HCT116 (cell line): ENCODE measurements around the gene SRI. TPM values are rescaled to one million over a fixed set of nuclear protein-coding genes. Genes with fewer than 3 reads are reported as not detected.

ENCODE experiments used
- ATAC-seq: fragments of 200-7000 bp; cut with Tn5 transposase; 2 replicates; pipeline ENCODE4 v1.9.1; 2020; ENCODE audit warnings: mild to moderate bottlenecking, moderate library complexity
- BruUV-seq: library from RNA; stranded (reverse); fragments of 400-500 nt; replicated peaks from 2 replicates; lab custom pipeline; 2021; lab: Mats Ljungman, UMichigan
- CTCF ChIA-PET: fragments of 300-600 bp; sonication (Branson Sonifier 250); formaldehyde crosslinking; loops from one replicate; lab custom pipeline; 2021; ENCODE audit warnings: antibody characterized with exemption; lab: Charles Lee
- POLR2A ChIA-PET: fragments of 300-600, 350-600 bp; sonication (Branson Sonifier 250); formaldehyde crosslinking; loops from one replicate; lab custom pipeline; 2021; ENCODE audit warnings: antibody characterized with exemption; lab: Charles Lee
- RAD21 ChIA-PET, 2 experiments: fragments of 300-600 bp; sonication (Branson Sonifier 250); formaldehyde crosslinking; loops; one replicate each; lab custom pipeline; 2023; ENCODE audit warnings: low total read pairs in 2 of 2; ENCODE audit not compliant: uncharacterized antibody in 2 of 2, unreplicated experiment in 2 of 2, low non-redundant PET in 1 of 2; lab: Charles Lee
- DNase-seq: peaks from one replicate; pipeline ENCODE4 v3.0.0-alpha.2; 2010; ENCODE audit warnings: low read depth, low spot score
- H2AFZ ChIP-seq: fragments of 200-600 bp; shearing (Covaris generic), sonication (generic); 2 replicates; pipeline ENCODE4 v1.6.1; 2017; ENCODE audit warnings: low read depth, mixed run types, mixed read lengths, antibody characterized with exemption, low read length; ENCODE audit not compliant: poor library complexity, severe bottlenecking
- H3K27ac ChIP-seq: 2 replicates; pipeline ENCODE4 v1.5.1; 2012; ENCODE audit warnings: low read depth, low read length
- H3K27me3 ChIP-seq: fragments of 200-600 bp; sonication (generic); 2 replicates; pipeline ENCODE4 v1.6.1; 2016; ENCODE audit warnings: mixed run types, low read length, mixed read lengths; ENCODE audit not compliant: insufficient read depth
- H3K36me3 ChIP-seq, 2 experiments: fragments of 200-500 bp in 1 of 2; fragments of 200-600 bp in 1 of 2; sonication (Bioruptor generic) in 1 of 2; sonication (generic) in 1 of 2; 2 replicates each; pipeline versions ENCODE4 v1.5.1 to v1.6.1; 2014 to 2016; ENCODE audit warnings: low read length in 2 of 2, inconsistent platforms in 1 of 2, mixed read lengths in 1 of 2, mixed run types in 1 of 2; ENCODE audit not compliant: insufficient read depth in 2 of 2, control insufficient read depth in 1 of 2
- H3K4me1 ChIP-seq, 2 experiments: fragments of 200-600 bp in 1 of 2; sonication (generic) in 1 of 2; 2 replicates each; pipeline versions ENCODE4 v1.5.1 to v1.6.1; 2012 to 2017; ENCODE audit warnings: low read length in 2 of 2, inconsistent platforms in 1 of 2, mild to moderate bottlenecking in 1 of 2, mixed read lengths in 1 of 2, mixed run types in 1 of 2, moderate library complexity in 1 of 2; ENCODE audit not compliant: insufficient read depth in 2 of 2, control insufficient read depth in 1 of 2
- H3K4me2 ChIP-seq: fragments of 200-600 bp; sonication (generic); 2 replicates; pipeline ENCODE4 v1.6.1; 2017; ENCODE audit warnings: mixed run types, low read length, mixed read lengths
- H3K4me3 ChIP-seq, 2 experiments: fragments of 200-600 bp in 1 of 2; sonication (generic) in 1 of 2; replicated peaks in 1 of 2; 2 replicates each; pipeline ENCODE4 v1.5.1; 2011 to 2016; ENCODE audit warnings: low read length in 2 of 2, control low read depth in 1 of 2, low read depth in 1 of 2, mild to moderate bottlenecking in 1 of 2, mixed read lengths in 1 of 2, mixed run types in 1 of 2
- H3K79me2 ChIP-seq: fragments of 200-600 bp; sonication (generic); 2 replicates; pipeline ENCODE4 v1.6.1; 2017; ENCODE audit warnings: mild to moderate bottlenecking, mixed run types, low read length, moderate library complexity, mixed read lengths; ENCODE audit not compliant: insufficient read depth
- H3K9ac ChIP-seq: fragments of 200-600 bp; sonication (generic); 2 replicates; pipeline ENCODE4 v1.6.1; 2016; ENCODE audit warnings: low read length, mixed read lengths
- H3K9me2 ChIP-seq: fragments of 200-600 bp; sonication (generic), shearing (Covaris generic); 2 replicates; pipeline ENCODE4 v1.6.1; 2017; ENCODE audit warnings: mixed run types, mild to moderate bottlenecking, moderate library complexity; ENCODE audit not compliant: insufficient read depth
- H3K9me3 ChIP-seq, 2 experiments: fragments of 200-500 bp in 1 of 2; fragments of 200-600 bp in 1 of 2; sonication (Bioruptor generic) in 1 of 2; sonication (generic) in 1 of 2; 2 replicates each; pipeline ENCODE4 v1.6.1; 2014 to 2017; ENCODE audit warnings: low read length in 2 of 2, mixed read lengths in 2 of 2, inconsistent platforms in 1 of 2, low read depth in 1 of 2, mild to moderate bottlenecking in 1 of 2, mixed run types in 1 of 2, moderate library complexity in 1 of 2; ENCODE audit not compliant: control insufficient read depth in 1 of 2, insufficient read depth in 1 of 2
- H4K20me1 ChIP-seq: fragments of 200-600 bp; sonication (generic), shearing (Covaris generic); 2 replicates; pipeline ENCODE4 v1.6.1; 2017; ENCODE audit warnings: mixed run types, mild to moderate bottlenecking, moderate library complexity; ENCODE audit not compliant: insufficient read depth
- CEBPB ChIP-seq: IDR thresholded peaks from 2 replicates; pipeline ENCODE4 v1.6.1; 2012; ENCODE audit warnings: low read depth
- ELF1 ChIP-seq: IDR thresholded peaks from 2 replicates; pipeline ENCODE4 v1.6.1; 2012; ENCODE audit warnings: low read depth, borderline replicate concordance
- EZH2phosphoT487 ChIP-seq: fragments of 200-600 bp; IDR thresholded peaks from 2 replicates; pipeline ENCODE4 v1.6.1; 2018; ENCODE audit warnings: antibody characterized with exemption, borderline replicate concordance
- JUND ChIP-seq: IDR thresholded peaks from 2 replicates; pipeline ENCODE4 v1.6.1; 2012
- POLR2A ChIP-seq: IDR thresholded peaks from 2 replicates; pipeline ENCODE4 v1.7.0; 2011; ENCODE audit warnings: borderline replicate concordance; ENCODE audit not compliant: insufficient read depth, insufficient read length; ENCODE audit errors: extremely low read depth
- SIN3A ChIP-seq: IDR thresholded peaks from 2 replicates; pipeline ENCODE4 v1.6.1; 2012; ENCODE audit warnings: low read depth
- SP1 ChIP-seq: IDR thresholded peaks from 2 replicates; pipeline ENCODE4 v1.6.1; 2012; ENCODE audit warnings: low read depth
- SRF ChIP-seq: IDR thresholded peaks from 2 replicates; pipeline ENCODE4 v1.6.1; 2012; ENCODE audit warnings: low read depth
- TCF7L2 ChIP-seq: IDR thresholded peaks from 2 replicates; pipeline ENCODE4 v1.7.0; 2011; ENCODE audit warnings: borderline replicate concordance, inconsistent platforms; ENCODE audit not compliant: insufficient read depth, insufficient read length; ENCODE audit errors: extremely low read depth
- YY1 ChIP-seq: IDR thresholded peaks from 2 replicates; pipeline ENCODE4 v1.6.1; 2011; ENCODE audit warnings: low read length, low read depth, moderate library complexity, mild to moderate bottlenecking; ENCODE audit not compliant: insufficient replicate concordance; ENCODE audit errors: extremely low read depth
- intact Hi-C: fragments of 100-400 bp; cut with micrococcal nuclease; formaldehyde crosslinking; loops from 2 replicates; pipeline ENCODE4 v1.10.0; 2022
- total RNA-seq: library from RNA; stranded (reverse); gene quantifications from one replicate; pipeline ENCODE4 v1.2.1, GENCODE V29; 2021; ENCODE audit not compliant: unreplicated experiment
- TF ChIP-seq, protein P1 (sequence below): IDR thresholded peaks from 2 replicates; pipeline ENCODE4 v1.6.1; 2012; ENCODE audit warnings: low read depth
- TF ChIP-seq, protein P2 (sequence below), 3 experiments: fragments of 200-600 bp in 1 of 3; sonication (generic) in 1 of 3; IDR thresholded peaks in 2 of 3; conservative IDR thresholded peaks in 1 of 3; 2 replicates each; pipeline ENCODE4 v1.5.1; 2012 to 2017; ENCODE audit warnings: low read depth in 2 of 3, low read length in 2 of 3, antibody characterized with exemption in 1 of 3, borderline replicate concordance in 1 of 3, control low read depth in 1 of 3, mild to moderate bottlenecking in 1 of 3, mixed read lengths in 1 of 3, mixed run types in 1 of 3, moderate library complexity in 1 of 3; ENCODE audit not compliant: insufficient read depth in 1 of 3
- TF ChIP-seq, protein P3 (sequence below): IDR thresholded peaks from 2 replicates; pipeline ENCODE4 v1.6.1; 2012

The SRI gene
- total RNA-seq, 1 experiment from 2014 or later: 114 TPM

DNA sequence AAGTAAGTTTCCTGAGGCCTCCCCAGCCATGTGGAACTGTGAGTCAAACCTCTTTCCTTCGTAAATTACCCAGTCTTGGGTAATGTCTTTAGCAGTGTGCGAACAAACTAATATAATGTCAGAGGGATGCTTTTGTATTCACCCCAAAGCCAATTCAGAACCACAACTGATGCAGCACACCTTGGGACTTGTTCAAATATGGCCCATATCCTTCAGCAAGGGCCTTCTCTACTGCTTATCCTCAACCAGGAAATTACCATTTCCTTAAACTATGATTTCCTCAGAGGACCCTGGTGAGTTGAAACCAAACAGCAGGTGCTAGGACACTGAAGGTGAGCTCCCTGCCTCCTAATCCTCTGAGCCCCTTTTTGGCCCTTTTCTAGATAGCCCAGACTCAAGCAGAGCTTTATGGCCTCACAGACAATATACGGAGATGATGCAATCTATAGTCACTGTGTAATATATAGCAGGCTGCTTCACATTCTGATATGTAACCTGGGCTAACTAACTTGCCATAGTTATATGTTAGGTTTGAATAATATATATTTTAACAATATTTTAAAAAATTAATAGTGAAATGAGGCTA, 15.2 kb downstream of the SRI start:
- ATAC-seq (no peak), DNase-seq (no peak)
- no peaks in the 10 kb centered on the region for H3K9me3 ChIP-seq
- intact Hi-C loops: no loop called here
- no peaks in the 10 kb centered on the region for H3K79me2 ChIP-seq
- H3K9me2 ChIP-seq: no peaks in the 10 kb centered on the region
- H3K4me2 ChIP-seq: no peak overlapping the region
- CTCF ChIA-PET: no interaction called here
- no peak overlapping the region for H3K4me3 ChIP-seq
- no peaks in the 10 kb centered on the region for H4K20me1 ChIP-seq
- no peak for TF ChIP-seq YY1
- no peak for TF ChIP-seq POLR2A
- no peak for TF ChIP-seq SIN3A
- no peak for TF ChIP-seq ELF1
- TF ChIP-seq, protein P1, sequence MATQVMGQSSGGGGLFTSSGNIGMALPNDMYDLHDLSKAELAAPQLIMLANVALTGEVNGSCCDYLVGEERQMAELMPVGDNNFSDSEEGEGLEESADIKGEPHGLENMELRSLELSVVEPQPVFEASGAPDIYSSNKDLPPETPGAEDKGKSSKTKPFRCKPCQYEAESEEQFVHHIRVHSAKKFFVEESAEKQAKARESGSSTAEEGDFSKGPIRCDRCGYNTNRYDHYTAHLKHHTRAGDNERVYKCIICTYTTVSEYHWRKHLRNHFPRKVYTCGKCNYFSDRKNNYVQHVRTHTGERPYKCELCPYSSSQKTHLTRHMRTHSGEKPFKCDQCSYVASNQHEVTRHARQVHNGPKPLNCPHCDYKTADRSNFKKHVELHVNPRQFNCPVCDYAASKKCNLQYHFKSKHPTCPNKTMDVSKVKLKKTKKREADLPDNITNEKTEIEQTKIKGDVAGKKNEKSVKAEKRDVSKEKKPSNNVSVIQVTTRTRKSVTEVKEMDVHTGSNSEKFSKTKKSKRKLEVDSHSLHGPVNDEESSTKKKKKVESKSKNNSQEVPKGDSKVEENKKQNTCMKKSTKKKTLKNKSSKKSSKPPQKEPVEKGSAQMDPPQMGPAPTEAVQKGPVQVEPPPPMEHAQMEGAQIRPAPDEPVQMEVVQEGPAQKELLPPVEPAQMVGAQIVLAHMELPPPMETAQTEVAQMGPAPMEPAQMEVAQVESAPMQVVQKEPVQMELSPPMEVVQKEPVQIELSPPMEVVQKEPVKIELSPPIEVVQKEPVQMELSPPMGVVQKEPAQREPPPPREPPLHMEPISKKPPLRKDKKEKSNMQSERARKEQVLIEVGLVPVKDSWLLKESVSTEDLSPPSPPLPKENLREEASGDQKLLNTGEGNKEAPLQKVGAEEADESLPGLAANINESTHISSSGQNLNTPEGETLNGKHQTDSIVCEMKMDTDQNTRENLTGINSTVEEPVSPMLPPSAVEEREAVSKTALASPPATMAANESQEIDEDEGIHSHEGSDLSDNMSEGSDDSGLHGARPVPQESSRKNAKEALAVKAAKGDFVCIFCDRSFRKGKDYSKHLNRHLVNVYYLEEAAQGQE: no peak
- TF ChIP-seq, protein P2, sequence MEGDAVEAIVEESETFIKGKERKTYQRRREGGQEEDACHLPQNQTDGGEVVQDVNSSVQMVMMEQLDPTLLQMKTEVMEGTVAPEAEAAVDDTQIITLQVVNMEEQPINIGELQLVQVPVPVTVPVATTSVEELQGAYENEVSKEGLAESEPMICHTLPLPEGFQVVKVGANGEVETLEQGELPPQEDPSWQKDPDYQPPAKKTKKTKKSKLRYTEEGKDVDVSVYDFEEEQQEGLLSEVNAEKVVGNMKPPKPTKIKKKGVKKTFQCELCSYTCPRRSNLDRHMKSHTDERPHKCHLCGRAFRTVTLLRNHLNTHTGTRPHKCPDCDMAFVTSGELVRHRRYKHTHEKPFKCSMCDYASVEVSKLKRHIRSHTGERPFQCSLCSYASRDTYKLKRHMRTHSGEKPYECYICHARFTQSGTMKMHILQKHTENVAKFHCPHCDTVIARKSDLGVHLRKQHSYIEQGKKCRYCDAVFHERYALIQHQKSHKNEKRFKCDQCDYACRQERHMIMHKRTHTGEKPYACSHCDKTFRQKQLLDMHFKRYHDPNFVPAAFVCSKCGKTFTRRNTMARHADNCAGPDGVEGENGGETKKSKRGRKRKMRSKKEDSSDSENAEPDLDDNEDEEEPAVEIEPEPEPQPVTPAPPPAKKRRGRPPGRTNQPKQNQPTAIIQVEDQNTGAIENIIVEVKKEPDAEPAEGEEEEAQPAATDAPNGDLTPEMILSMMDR (IDR thresholded peaks at IDR 0.05 in 2 of 3, conservative IDR thresholded peaks at IDR 0.05 in 1 of 3; ENCODE audit: borderline replicate concordance in 1 of 3, insufficient read depth in 1 of 3, low read depth in 2 of 3, low read length in 2 of 3): no peak
- TF ChIP-seq EZH2phosphoT487: no peak
- TF ChIP-seq TCF7L2: no peak
- TF ChIP-seq, protein P3, sequence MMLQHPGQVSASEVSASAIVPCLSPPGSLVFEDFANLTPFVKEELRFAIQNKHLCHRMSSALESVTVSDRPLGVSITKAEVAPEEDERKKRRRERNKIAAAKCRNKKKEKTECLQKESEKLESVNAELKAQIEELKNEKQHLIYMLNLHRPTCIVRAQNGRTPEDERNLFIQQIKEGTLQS: no peak
- no peak for TF ChIP-seq SRF
- no peak for TF ChIP-seq SP1
- TF ChIP-seq JUND: no peak
- no peak for TF ChIP-seq CEBPB
- RAD21 ChIA-PET: no interaction called here
- no peak overlapping the region for H3K27ac ChIP-seq
- H3K36me3 ChIP-seq: peaks cover 11 to 21% of the 10 kb centered on the region in 2 experiments; a peak in 3 of 4 replicates
- H3K9ac ChIP-seq: no peak overlapping the region
- H3K27me3 ChIP-seq: no peaks in the 10 kb centered on the region
- no peaks in the 10 kb centered on the region for H3K4me1 ChIP-seq
- BruUV-seq: no TSS peak
- POLR2A ChIA-PET: no interaction called here
- H2AFZ ChIP-seq: no peak overlapping the region
